LNCAP (cell line): ENCODE results near the gene TMTC4.

Experiments used
- TF ChIP-seq, protein P1 (sequence below): fragments of 450-650 bp; IDR thresholded peaks from 2 replicates; pipeline ENCODE4 v1.5.1; 2017; ENCODE audit warnings: mild to moderate bottlenecking

The TMTC4 gene

DNA sequence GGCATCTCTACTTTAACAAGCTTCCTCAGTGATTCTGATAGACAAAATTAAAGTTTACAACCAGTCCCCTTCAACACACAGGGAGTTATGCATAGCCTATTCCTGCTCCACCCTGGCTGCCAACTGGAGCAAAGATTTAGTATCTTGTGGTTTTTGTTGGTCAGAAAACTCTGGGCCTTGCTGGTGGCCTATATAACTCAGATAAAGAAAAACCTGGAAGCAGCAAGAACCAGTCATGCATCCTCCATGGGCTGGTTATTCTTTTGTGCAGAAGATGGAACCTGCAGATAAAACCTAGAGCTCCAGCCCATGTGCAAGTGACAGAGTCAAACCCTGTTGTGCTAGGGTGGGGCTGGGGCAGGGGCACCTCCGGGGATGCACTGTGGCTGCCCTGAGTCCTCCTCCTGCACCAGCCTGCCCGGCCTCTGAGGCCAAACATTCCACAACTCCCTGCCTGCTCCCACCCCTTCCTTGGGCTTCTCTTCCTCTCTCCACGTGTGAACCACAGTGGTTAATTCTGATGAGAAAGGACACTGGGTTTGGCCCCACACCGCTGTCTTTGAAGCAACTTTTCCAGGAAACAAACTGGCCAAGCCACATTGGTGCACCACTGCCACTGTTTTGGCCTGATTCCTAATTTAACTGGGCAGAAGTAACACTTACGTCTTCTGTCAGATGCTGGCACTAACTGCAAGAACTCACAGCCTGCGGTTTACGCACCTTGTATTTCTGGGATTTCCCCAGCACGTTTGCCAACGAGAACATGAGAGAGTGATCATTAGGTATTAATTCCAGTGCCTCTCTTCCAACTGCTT lies 62.7 kb downstream of the TMTC4 start:
- TF ChIP-seq, protein P1, sequence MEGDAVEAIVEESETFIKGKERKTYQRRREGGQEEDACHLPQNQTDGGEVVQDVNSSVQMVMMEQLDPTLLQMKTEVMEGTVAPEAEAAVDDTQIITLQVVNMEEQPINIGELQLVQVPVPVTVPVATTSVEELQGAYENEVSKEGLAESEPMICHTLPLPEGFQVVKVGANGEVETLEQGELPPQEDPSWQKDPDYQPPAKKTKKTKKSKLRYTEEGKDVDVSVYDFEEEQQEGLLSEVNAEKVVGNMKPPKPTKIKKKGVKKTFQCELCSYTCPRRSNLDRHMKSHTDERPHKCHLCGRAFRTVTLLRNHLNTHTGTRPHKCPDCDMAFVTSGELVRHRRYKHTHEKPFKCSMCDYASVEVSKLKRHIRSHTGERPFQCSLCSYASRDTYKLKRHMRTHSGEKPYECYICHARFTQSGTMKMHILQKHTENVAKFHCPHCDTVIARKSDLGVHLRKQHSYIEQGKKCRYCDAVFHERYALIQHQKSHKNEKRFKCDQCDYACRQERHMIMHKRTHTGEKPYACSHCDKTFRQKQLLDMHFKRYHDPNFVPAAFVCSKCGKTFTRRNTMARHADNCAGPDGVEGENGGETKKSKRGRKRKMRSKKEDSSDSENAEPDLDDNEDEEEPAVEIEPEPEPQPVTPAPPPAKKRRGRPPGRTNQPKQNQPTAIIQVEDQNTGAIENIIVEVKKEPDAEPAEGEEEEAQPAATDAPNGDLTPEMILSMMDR, result no peak

- TF ChIP-seq, protein P1, result no peak
Observed at GRCh38 chr13:100610391-100611347, 63.9 kb downstream of the TMTC4 start.

DNA sequence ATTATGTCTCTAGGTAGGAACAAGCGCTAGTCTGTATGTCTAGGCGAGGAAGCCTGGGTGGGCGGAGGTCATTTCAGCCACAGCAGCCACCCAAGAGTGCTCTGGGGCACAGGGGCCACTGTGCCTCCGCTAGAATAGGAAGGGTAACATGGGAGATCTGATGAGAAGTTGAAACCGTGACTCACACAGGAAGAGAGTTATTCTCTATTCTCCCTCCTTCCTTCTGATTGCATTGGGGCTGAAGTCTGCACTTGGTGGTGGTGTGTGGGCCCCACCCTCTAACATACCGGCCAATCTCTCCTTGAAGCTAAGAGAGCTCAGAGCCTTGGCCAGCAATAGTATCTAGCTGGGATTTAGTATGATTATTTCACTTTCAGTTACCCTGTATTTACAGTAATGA lies 65.7 kb downstream of the TMTC4 start:
- TF ChIP-seq, protein P1, result no peak

DNA sequence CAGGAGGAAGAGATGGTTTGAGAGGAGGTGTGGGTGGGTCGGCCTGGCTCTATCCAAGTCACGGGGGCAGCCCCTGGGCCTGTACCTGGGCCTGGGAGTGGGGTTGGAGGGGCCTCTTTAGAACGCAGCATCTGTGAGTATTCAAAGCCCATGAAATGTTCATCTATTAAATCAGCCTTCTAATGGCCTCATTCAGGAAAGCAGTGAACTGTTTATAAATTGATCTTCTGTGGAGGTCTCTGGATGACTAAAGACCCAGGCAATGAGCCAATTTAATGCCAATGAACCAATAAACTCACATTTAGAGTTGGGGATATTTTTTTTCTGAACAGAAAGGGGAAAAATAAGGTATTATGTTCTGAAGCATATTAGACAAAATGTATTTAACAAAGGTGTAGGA lies 66.1 kb downstream of the TMTC4 start:
- TF ChIP-seq, protein P1, result no peak

DNA sequence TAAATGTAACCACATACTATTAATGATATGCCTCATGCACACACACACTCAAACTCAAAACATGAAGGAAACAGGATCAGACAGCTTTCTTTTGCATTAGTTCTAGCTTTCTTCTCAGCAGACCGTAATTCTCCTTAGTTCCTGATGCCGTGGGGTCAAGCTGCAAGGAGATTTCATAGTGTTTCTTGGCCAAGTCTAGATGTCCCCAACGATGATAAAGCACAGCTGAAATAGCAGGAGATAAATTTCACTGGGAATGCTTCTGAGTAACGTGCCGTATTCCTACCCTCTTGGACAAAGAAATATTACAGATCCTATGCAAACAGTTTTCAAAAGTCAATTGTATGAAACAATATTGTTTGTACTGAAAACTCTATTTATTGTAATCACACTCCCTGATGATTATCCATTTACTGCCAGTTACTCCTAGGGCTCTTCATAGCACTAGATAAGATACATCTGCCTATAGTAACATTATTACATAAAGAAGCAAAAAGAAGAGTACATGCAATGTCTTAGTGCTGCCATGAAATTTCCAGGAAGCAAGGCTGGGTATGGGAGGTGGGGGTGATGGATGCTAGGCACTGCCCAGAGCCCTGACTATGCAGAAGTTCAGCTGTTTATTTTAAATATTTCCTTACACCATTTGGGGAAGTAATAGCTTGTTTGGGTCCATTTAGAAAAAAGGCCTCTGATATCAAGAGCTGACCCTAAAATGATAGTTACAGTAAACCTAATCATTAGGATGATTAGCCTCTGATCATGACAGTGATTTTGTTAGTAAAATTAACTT lies 69.5 kb downstream of the TMTC4 start:
- TF ChIP-seq, protein P1, result no peak

GRCh38 chr13:100602493-100603111 lies 72.0 kb downstream of the TMTC4 start:
- TF ChIP-seq, protein P1, result no peak

GRCh38 chr13:100601716-100602115 lies 72.9 kb downstream of the TMTC4 start:
- TF ChIP-seq, protein P1, result no peak
